WERI-Rb-1 (cell line): ENCODE data around the gene SNIP1.
"Not testable (repeated sequence)": the region's sequence is repeated elsewhere in the genome, so short reads cannot be mapped to it uniquely, and the experiment has no call there.

Source experiments
- DNase-seq: peaks from one replicate; pipeline ENCODE4 v3.0.0-alpha.2; 2020
- H3K27ac ChIP-seq: fragments of 250-450 bp; sonication (Bioruptor Pico); 2 replicates; pipeline ENCODE4 v1.5.1; 2020; ENCODE audit warnings: mild to moderate bottlenecking, moderate library complexity
- H3K27me3 ChIP-seq: fragments of 250-450 bp; sonication (Bioruptor Pico); 2 replicates; pipeline ENCODE4 v1.5.1; 2021; ENCODE audit warnings: mild to moderate bottlenecking, low read depth, moderate library complexity; ENCODE audit not compliant: insufficient read depth, severe bottlenecking
- H3K36me3 ChIP-seq: fragments of 250-450 bp; sonication (Bioruptor Pico); 2 replicates; pipeline ENCODE4 v1.5.1; 2020; ENCODE audit warnings: mild to moderate bottlenecking, moderate library complexity
- H3K4me3 ChIP-seq: 2 replicates; pipeline ENCODE4 v1.5.1; 2011; ENCODE audit warnings: low read depth, mild to moderate bottlenecking, control low read depth, low read length
- H3K9me3 ChIP-seq: fragments of 250-450 bp; sonication (Bioruptor Pico); 2 replicates; pipeline ENCODE4 v1.5.1; 2021; ENCODE audit warnings: mild to moderate bottlenecking, moderate library complexity; ENCODE audit not compliant: severe bottlenecking
- TF ChIP-seq, protein P1 (sequence below): IDR thresholded peaks from 2 replicates; pipeline ENCODE4 v1.5.1; 2011; ENCODE audit warnings: low read depth, mild to moderate bottlenecking, control low read depth, inconsistent platforms, low read length

The SNIP1 gene

DNA sequence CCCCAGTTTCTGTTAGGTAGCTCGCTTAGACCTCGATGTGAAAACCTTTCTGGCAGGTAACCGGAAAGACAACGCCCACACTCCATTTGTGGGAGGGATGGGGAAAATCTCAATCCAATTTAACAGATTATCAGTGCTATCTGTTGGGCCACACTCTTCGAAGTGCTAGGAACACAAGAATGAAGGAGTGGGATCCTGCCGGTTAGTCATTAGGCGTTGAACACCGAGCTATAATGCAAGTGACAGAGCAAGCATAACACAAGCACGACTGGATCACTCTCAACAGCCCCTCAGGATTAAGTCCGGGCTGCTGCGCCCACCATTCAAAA lies 531 bp downstream of the SNIP1 start:
- H3K27ac ChIP-seq = peak overlapping the region; percentile 81
- TF ChIP-seq, protein P1, sequence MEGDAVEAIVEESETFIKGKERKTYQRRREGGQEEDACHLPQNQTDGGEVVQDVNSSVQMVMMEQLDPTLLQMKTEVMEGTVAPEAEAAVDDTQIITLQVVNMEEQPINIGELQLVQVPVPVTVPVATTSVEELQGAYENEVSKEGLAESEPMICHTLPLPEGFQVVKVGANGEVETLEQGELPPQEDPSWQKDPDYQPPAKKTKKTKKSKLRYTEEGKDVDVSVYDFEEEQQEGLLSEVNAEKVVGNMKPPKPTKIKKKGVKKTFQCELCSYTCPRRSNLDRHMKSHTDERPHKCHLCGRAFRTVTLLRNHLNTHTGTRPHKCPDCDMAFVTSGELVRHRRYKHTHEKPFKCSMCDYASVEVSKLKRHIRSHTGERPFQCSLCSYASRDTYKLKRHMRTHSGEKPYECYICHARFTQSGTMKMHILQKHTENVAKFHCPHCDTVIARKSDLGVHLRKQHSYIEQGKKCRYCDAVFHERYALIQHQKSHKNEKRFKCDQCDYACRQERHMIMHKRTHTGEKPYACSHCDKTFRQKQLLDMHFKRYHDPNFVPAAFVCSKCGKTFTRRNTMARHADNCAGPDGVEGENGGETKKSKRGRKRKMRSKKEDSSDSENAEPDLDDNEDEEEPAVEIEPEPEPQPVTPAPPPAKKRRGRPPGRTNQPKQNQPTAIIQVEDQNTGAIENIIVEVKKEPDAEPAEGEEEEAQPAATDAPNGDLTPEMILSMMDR = no peak

GRCh38 chr1:37549341-37549740 lies 4.8 kb downstream of the SNIP1 start:
- H3K27ac ChIP-seq = no peak overlapping the region
- H3K9me3 ChIP-seq = peaks cover under 1% of the 10 kb centered on the region
- TF ChIP-seq, protein P1 = no peak
- no peak overlapping the region for H3K4me3 ChIP-seq
- no peak for DNase-seq
- H3K36me3 ChIP-seq = peaks cover 64% of the 10 kb centered on the region
- H3K27me3 ChIP-seq = no peaks in the 10 kb centered on the region

More for the DNA sequence above, 531 bp downstream of the SNIP1 start:
- peaks cover 7% of the 10 kb centered on the region for H3K9me3 ChIP-seq
- DNase-seq = no peak
- peak overlapping the region; percentile 55 for H3K4me3 ChIP-seq
- peaks cover 39% of the 10 kb centered on the region for H3K36me3 ChIP-seq
- no peaks in the 10 kb centered on the region for H3K27me3 ChIP-seq

DNA sequence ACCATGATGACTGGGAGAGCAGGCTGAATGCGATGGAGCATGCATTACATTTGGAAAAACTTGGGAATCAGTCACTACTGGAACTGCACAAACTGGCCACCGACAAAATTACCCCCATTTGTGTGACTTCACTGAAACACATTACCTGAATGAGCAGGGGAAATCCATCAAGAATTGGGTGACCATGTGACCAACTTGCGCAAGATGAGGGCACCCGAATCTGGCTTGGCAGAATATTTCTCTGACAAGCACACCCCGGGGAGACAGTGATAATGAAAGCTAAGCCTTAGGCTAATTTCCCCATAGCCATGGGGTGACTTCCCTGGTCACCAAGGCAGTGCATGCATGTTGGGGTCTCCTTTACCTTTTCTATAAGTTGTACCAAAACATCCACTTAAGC lies 9.1 kb downstream of the SNIP1 start:
- peaks cover 59% of the 10 kb centered on the region for H3K36me3 ChIP-seq
- TF ChIP-seq, protein P1 = no peak
- no peaks in the 10 kb centered on the region for H3K9me3 ChIP-seq
- H3K27ac ChIP-seq = no peak overlapping the region
- no peaks in the 10 kb centered on the region for H3K27me3 ChIP-seq
- DNase-seq = no peak
- no peak overlapping the region for H3K4me3 ChIP-seq

DNA sequence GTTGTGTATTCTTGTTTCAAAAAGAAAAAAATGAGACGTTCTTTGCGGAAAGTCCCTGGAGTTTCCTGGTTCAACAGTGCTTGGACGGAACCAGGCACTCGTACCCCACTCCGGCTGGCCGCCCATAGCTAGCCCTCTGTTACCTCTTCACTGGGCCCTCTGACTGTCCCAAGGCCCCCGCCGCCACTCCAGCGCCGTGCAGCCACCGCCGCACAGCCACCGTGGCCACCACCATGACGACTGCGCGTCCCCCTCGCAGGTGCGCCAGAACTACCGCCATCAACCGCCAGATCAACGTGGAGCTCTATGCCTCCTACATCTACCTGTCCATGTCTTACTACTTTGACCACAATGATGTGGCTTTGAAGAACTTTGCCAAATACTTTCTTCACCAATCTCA lies 9.6 kb downstream of the SNIP1 start:
- no peaks in the 10 kb centered on the region for H3K9me3 ChIP-seq
- H3K36me3 ChIP-seq = peaks cover 59% of the 10 kb centered on the region

DNA sequence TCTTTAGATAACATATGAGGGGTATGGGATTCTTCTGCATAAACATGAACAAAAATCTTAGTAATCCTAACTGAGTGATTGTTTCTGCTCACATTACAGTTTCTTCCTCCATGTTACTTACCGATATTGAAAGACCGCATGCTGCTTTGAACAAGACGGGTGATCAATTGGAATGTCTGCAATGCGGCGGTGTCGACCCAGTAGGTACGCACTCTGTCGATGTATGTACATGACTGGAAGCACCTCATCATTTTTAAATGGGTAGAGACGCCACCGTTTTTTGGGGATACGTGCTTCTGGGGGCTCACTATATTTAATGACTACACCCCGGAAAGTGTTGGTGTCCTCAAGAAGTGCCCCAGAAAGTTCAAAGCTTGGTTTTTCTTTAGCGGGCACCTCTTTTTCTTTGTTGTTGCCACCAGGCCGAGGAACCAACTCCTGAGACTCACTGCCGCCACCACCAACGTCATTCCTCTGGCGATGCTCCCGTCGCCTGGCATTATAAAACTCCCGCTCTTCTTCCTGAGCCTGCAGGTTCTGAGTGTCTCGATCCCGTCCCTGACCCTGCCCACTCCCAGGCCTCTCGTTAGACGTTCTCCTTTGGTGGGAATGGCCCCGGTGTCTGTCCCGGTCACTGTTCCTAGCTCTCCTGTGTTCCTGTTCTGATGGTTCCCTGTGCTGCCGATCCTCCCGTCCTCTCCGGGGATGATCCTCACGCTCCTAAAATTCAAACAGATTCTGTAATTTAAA lies 13.9 kb downstream of the SNIP1 start:
- no peak for DNase-seq
- TF ChIP-seq, protein P1 = no peak
- H3K27ac ChIP-seq = no peak overlapping the region
- H3K36me3 ChIP-seq = peaks cover 73% of the 10 kb centered on the region
- H3K4me3 ChIP-seq = no peak overlapping the region
- H3K9me3 ChIP-seq = no peaks in the 10 kb centered on the region
- no peaks in the 10 kb centered on the region for H3K27me3 ChIP-seq

More for the DNA sequence above, 9.6 kb downstream of the SNIP1 start:
- TF ChIP-seq, protein P1 = no peak
- Histone ChIP-seq H3K27me3 (no peaks in the 10 kb centered on the region), H3K27ac (no peak overlapping the region), H3K4me3 (no peak overlapping the region)
- no peak for DNase-seq

GRCh38 chr1:37539154-37539553 lies 14.9 kb downstream of the SNIP1 start:
- not testable (repeated sequence) for H3K27ac ChIP-seq, H3K27me3 ChIP-seq, DNase-seq, H3K4me3 ChIP-seq, H3K9me3 ChIP-seq
- peaks cover 64% of the 10 kb centered on the region for H3K36me3 ChIP-seq
